Measurements from ENCODE around the gene GPR107. TPM values are rescaled to one million over a fixed set of nuclear protein-coding genes. Genes with fewer than 3 reads are reported as not detected.

GPR107 gene
- total RNA-seq, 4 donors from 2014 or later: 19.9 to 34.7 (median 30.8) TPM

- intact Hi-C loops (cut with DNase I): no loop called here
- 80% methylated on average over 11 of the region's 17 CpGs for WGBS
- peak overlapping the region; percentile 95 to 97 (median 96) for H3K27ac ChIP-seq (replicated peaks in 1 of 4)
Observed at GRCh38 chr9:130182381-130182909, 128.7 kb downstream of the GPR107 start.

DNA sequence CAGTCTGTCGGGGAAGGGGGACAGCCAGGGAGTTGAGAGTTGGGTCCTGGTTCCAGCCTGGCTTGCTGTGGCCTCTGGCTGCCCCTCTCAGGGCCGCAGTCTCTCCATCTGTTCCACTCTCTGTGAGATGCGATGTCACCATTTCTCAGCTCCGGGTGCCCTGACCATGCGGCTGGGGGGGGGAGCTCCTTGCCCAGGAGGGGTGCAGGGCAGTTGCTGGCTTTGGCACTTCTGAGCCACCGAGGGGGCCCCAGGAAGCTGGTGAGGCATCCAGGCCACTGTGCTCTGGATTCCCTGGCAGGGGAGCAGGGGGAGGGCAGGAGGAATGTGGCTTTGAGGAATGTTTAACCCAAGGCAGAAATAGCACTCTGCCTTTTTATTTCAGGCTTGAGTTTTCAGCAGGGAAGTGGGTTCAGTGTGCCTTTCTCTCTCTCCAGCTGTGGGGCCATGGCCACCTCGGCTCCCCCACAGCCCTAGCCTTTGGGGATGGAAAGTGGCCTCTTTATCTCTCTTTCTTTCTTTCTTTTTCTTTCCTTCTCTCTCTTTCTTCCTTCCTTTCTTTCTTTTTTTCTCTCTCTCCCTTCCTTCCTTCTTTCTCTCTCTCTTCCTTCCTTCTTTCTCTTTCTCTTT lies 129.5 kb downstream of the GPR107 start:
- H3K4me1 ChIP-seq: peaks cover 33 to 93% (median 87%) of the 10 kb centered on the region in 4 donors
- H3K9me3 ChIP-seq: no peaks in the 10 kb centered on the region
- no peaks in the 10 kb centered on the region for H3K27me3 ChIP-seq
- WGBS: 22% methylated on average over 6 of the region's 7 CpGs
- DNase-seq (ENCODE audit: extremely low spot score): no peak
- H3K4me3 ChIP-seq: peak overlapping the region in 1 of 4 donors; percentile 16
- H3K36me3 ChIP-seq: no peaks in the 10 kb centered on the region
- peak; percentile 46 to 74 for TF ChIP-seq POLR2AphosphoS5 (IDR thresholded peaks at IDR 0.05)
- no peak for TF ChIP-seq EP300 (IDR thresholded peaks at IDR 0.05)
- intact Hi-C loops (cut with DNase I): no loop called here
- peak overlapping the region; percentile 95 to 97 (median 96) for H3K27ac ChIP-seq (replicated peaks in 1 of 4)

More at GRCh38 chr9:130182381-130182909, 128.7 kb downstream of the GPR107 start:
- Histone ChIP-seq H3K36me3 (no peaks in the 10 kb centered on the region), H3K4me1 (peaks cover 28 to 93% (median 87%) of the 10 kb centered on the region in 4 donors), H3K9me3 (no peaks in the 10 kb centered on the region), H3K4me3 (no peak overlapping the region), H3K27me3 (no peaks in the 10 kb centered on the region)
- no peak for DNase-seq (ENCODE audit: extremely low spot score)
- TF ChIP-seq POLR2A (IDR thresholded peaks at IDR 0.05; ENCODE audit: low read depth) (no peak), POLR2AphosphoS5 (IDR thresholded peaks at IDR 0.05) (no peak), EP300 (IDR thresholded peaks at IDR 0.05) (no peak), CTCF (IDR thresholded peaks at IDR 0.05) (no peak)

GRCh38 chr9:130185017-130185416 lies 131.3 kb downstream of the GPR107 start:
- no peaks in the 10 kb centered on the region for H3K36me3 ChIP-seq
- no peaks in the 10 kb centered on the region for H3K9me3 ChIP-seq
- peak overlapping the region; percentile 95 to 97 (median 96) for H3K27ac ChIP-seq (replicated peaks in 1 of 4)
- TF ChIP-seq CTCF (IDR thresholded peaks at IDR 0.05) (no peak), EP300 (IDR thresholded peaks at IDR 0.05) (no peak), POLR2A (IDR thresholded peaks at IDR 0.05; ENCODE audit: low read depth) (no peak), POLR2AphosphoS5 (IDR thresholded peaks at IDR 0.05) (peak; percentile 80 to 92)
- intact Hi-C loops (cut with DNase I): no loop called here
- DNase-seq (ENCODE audit: extremely low spot score): no peak
- H3K4me3 ChIP-seq: peak overlapping the region; percentile 32 to 67 (median 58)
- peaks cover 33 to 100% (median 97%) of the 10 kb centered on the region in 4 donors for H3K4me1 ChIP-seq
- no peaks in the 10 kb centered on the region for H3K27me3 ChIP-seq
- 63% methylated on average over 15 of the region's 15 CpGs for WGBS

GRCh38 chr9:130185490-130186031 lies 131.9 kb downstream of the GPR107 start:
- H3K4me3 ChIP-seq: peak overlapping the region; percentile 32 to 67 (median 58)

More at GRCh38 chr9:130185490-130186031, 131.9 kb downstream of the GPR107 start:
- H3K27ac ChIP-seq (replicated peaks in 1 of 4): peak overlapping the region; percentile 95 to 97 (median 96)
- no peak for DNase-seq (ENCODE audit: extremely low spot score)
- H3K9me3 ChIP-seq: no peaks in the 10 kb centered on the region
- H3K4me1 ChIP-seq: peaks cover 33 to 100% (median 100%) of the 10 kb centered on the region in 4 donors
- 52% methylated on average over 11 of the region's 17 CpGs for WGBS
- no peaks in the 10 kb centered on the region for H3K27me3 ChIP-seq
- H3K36me3 ChIP-seq: no peaks in the 10 kb centered on the region
- TF ChIP-seq POLR2AphosphoS5 (IDR thresholded peaks at IDR 0.05): no peak
- TF ChIP-seq EP300 (IDR thresholded peaks at IDR 0.05): no peak
- TF ChIP-seq CTCF (IDR thresholded peaks at IDR 0.05): no peak
- TF ChIP-seq POLR2A (IDR thresholded peaks at IDR 0.05; ENCODE audit: low read depth): no peak
- intact Hi-C loops (cut with DNase I): no loop called here

Measured in esophagus muscularis mucosa (tissue), 4 donors.